GM12878 (cell line): ENCODE data around the gene RXRG. TPM values are rescaled to one million over a fixed set of nuclear protein-coding genes. Genes with fewer than 3 reads are reported as not detected.

Experiments used
- ATAC-seq: fragments of 200-7000 bp; cut with Tn5 transposase; 3 replicates; pipeline ENCODE4 v1.9.1; 2020; ENCODE audit warnings: mild to moderate bottlenecking, moderate library complexity
- BruUV-seq: library from RNA; stranded (reverse); fragments of 400-500 nt; replicated peaks from 2 replicates; lab custom pipeline; 2021; lab: Mats Ljungman, UMichigan
- CTCF ChIA-PET: fragments of 300-600 bp; sonication (Branson Sonifier 250); formaldehyde crosslinking; extraction: SDS; loops from one replicate; lab custom pipeline; 2021; ENCODE audit warnings: inconsistent platforms; lab: Yijun Ruan, JAX
- POLR2A ChIA-PET: fragments of 350-600 bp; formaldehyde crosslinking; extraction: SDS; loops from one replicate; lab custom pipeline; 2021; ENCODE audit warnings: inconsistent platforms; lab: Charles Lee
- RAD21 ChIA-PET: fragments of 300-600 bp; sonication (Branson Sonifier 250); formaldehyde crosslinking; loops from one replicate; lab custom pipeline; 2023; ENCODE audit warnings: antibody characterized with exemption; ENCODE audit not compliant: unreplicated experiment; lab: Charles Lee
- SMC1A ChIA-PET: fragments of 300-600 bp; sonication (Branson Sonifier 250); formaldehyde crosslinking; loops from one replicate; lab custom pipeline; 2023; ENCODE audit not compliant: unreplicated experiment, uncharacterized antibody; lab: Charles Lee
- DNase-seq: peaks from one replicate; pipeline ENCODE4 v3.0.0-alpha.2; 2011; ENCODE audit warnings: low read depth, low spot score
- FAIRE-seq: peaks from 3 replicates; lab custom pipeline; 2011; peaks lifted over from hg19 to GRCh38; lab: Jason Lieb, UNC
- H2AFZ ChIP-seq: 2 replicates; pipeline ENCODE4 v1.6.0; 2011; ENCODE audit warnings: low read depth, low read length, control low read depth; ENCODE audit not compliant: control insufficient read depth
- H3K27ac ChIP-seq: 2 replicates; pipeline ENCODE4 v1.5.1; 2011; ENCODE audit warnings: control low read depth; ENCODE audit not compliant: control insufficient read depth, insufficient read depth
- H3K27me3 ChIP-seq, 2 experiments: replicated peaks in 1 of 2; 2 replicates each; pipeline versions ENCODE4 v1.6.0 to v1.6.1; 2011; ENCODE audit warnings: low read length in 1 of 2; ENCODE audit not compliant: control insufficient read depth in 2 of 2, insufficient read depth in 2 of 2
- H3K36me3 ChIP-seq, 2 experiments: 2 replicates each; pipeline ENCODE4 v1.5.1; 2011; ENCODE audit warnings: low read length in 1 of 2; ENCODE audit not compliant: control insufficient read depth in 2 of 2, insufficient read depth in 2 of 2
- H3K4me1 ChIP-seq: 2 replicates; pipeline ENCODE4 v1.6.1; 2011; ENCODE audit warnings: mild to moderate bottlenecking, low read length, moderate library complexity, mixed read lengths; ENCODE audit not compliant: control insufficient read depth, insufficient read depth
- H3K4me2 ChIP-seq: 2 replicates; pipeline ENCODE4 v1.6.0; 2011; ENCODE audit warnings: control low read depth; ENCODE audit not compliant: control insufficient read depth, insufficient read depth
- H3K4me3 ChIP-seq: fragments of 200-600 bp; sonication (generic); 2 replicates; pipeline ENCODE4 v1.5.1; 2016
- H3K79me2 ChIP-seq: 2 replicates; pipeline ENCODE4 v1.6.0; 2011; ENCODE audit warnings: low read length; ENCODE audit not compliant: control insufficient read depth, insufficient read depth
- H3K9ac ChIP-seq: 2 replicates; pipeline ENCODE4 v1.8.0; 2011; ENCODE audit warnings: low read length, control low read depth, mixed read lengths; ENCODE audit not compliant: control insufficient read depth, insufficient read depth
- H3K9me3 ChIP-seq: replicated peaks from 3 replicates; pipeline ENCODE4 v1.5.1; 2011; ENCODE audit warnings: mild to moderate bottlenecking, low read length; ENCODE audit not compliant: control insufficient read depth, insufficient read depth
- H4K20me1 ChIP-seq: 2 replicates; pipeline ENCODE4 v1.6.0; 2011; ENCODE audit not compliant: control insufficient read depth, insufficient read depth
- EED ChIP-seq: sonication (generic); IDR thresholded peaks from 2 replicates; pipeline ENCODE4 v1.6.1; 2016; ENCODE audit warnings: antibody characterized with exemption, low read depth
- FOXK2 ChIP-seq: fragments of 450-650 bp; IDR thresholded peaks from 2 replicates; pipeline ENCODE4 v1.6.1; 2017; ENCODE audit warnings: mild to moderate bottlenecking, moderate library complexity
- HDAC2 ChIP-seq: fragments of 200-600 bp; sonication (generic); IDR thresholded peaks from 2 replicates; pipeline ENCODE4 v1.6.1; 2017
- IRF4 ChIP-seq: IDR thresholded peaks from 2 replicates; pipeline ENCODE4 v1.6.1; 2011; ENCODE audit warnings: low read depth, low read length
- MLLT1 ChIP-seq: fragments of 450-650 bp; IDR thresholded peaks from 2 replicates; pipeline ENCODE4 v1.6.1; 2016; ENCODE audit warnings: mild to moderate bottlenecking
- MTA2 ChIP-seq: fragments of 450-650 bp; IDR thresholded peaks from 2 replicates; pipeline ENCODE4 v1.6.1; 2016; ENCODE audit warnings: low read depth, mild to moderate bottlenecking, moderate library complexity
- NRF1 ChIP-seq: conservative IDR thresholded peaks from 2 replicates; pipeline ENCODE4 v1.6.1; 2011; ENCODE audit warnings: mild to moderate bottlenecking, low read depth, low read length, improper control_type of control experiment
- RELA ChIP-seq: fragments of 450-650 bp; IDR thresholded peaks from 2 replicates; pipeline ENCODE4 v1.8.0; 2014; ENCODE audit warnings: borderline replicate concordance; ENCODE audit not compliant: partially characterized antibody
- RFX5 ChIP-seq: IDR thresholded peaks from 2 replicates; pipeline ENCODE4 v1.6.1; 2011; ENCODE audit warnings: low read depth, low read length, improper control_type of control experiment
- SIX5 ChIP-seq: IDR thresholded peaks from 2 replicates; pipeline ENCODE4 v1.6.1; 2011; ENCODE audit warnings: mild to moderate bottlenecking, low read depth, low read length, moderate library complexity; ENCODE audit not compliant: severe bottlenecking
- USF2 ChIP-seq: IDR thresholded peaks from 2 replicates; pipeline ENCODE4 v1.6.1; 2011; ENCODE audit warnings: low read depth, low read length, improper control_type of control experiment, borderline replicate concordance
- ZBTB33 ChIP-seq: fragments of 450-650 bp; IDR thresholded peaks from 2 replicates; pipeline ENCODE4 v1.6.1; 2017; ENCODE audit warnings: mild to moderate bottlenecking
- ZNF592 ChIP-seq: fragments of 450-650 bp; IDR thresholded peaks from 2 replicates; pipeline ENCODE4 v1.6.1; 2017; ENCODE audit warnings: mild to moderate bottlenecking, moderate library complexity
- WGBS: methylation state at CpG from one replicate; pipeline ENCODE4 v1.1.6; 2016; ENCODE audit warnings: low lambda C conversion rate; ENCODE audit not compliant: insufficient replicate concordance, insufficient coverage; ENCODE audit errors: missing lambda C conversion rate; 5-methylcytosine and 5-hydroxymethylcytosine counted together
- in situ Hi-C: fragments of 300-500 bp; cut with MboI; formaldehyde crosslinking; loops from 9 replicates; pipeline ENCODE4 v1.14.3; 2018; ENCODE audit warnings: mixed read lengths
- intact Hi-C: fragments of 100-400 bp; cut with micrococcal nuclease; formaldehyde crosslinking; loops from one replicate; pipeline ENCODE4 v1.14.2; 2022; ENCODE audit not compliant: unreplicated experiment
- polyA plus RNA-seq, 11 experiments: library from polyadenylated mRNA; depleted of rRNA in 4 of 11; unstranded in 6 of 11; stranded (reverse) in 5 of 11; fragments of >200 nt; fragmentation: Nextera tagmentation in 4 of 11; fragmentation: Illumina TruSeq in 1 of 11; extraction: Ambion mirVana in 4 of 11; extraction: Trizol in 1 of 11; gene quantifications; 1 replicate in 1 of 11; 2 replicates in 10 of 11; pipeline versions ENCODE4 v1.2.1 to v1.2.3, GENCODE V29; 2011 to 2016; ENCODE audit warnings: inconsistent platforms in 2 of 11, missing spikeins in 2 of 11, low read depth in 1 of 11
- total RNA-seq, 4 experiments: library from RNA; depleted of rRNA in 3 of 4; stranded (reverse); fragments of >200 nt in 3 of 4; fragmentation: Illumina TruSeq in 1 of 4; extraction: Trizol in 1 of 4; gene quantifications; 2 replicates each; pipeline versions ENCODE4 v1.2.1 to v1.2.3, GENCODE V29; 2013 to 2021

The RXRG gene
- total and polyA plus RNA-seq, 10 of the 15 experiments (the other 5 are each of a cell fraction or from before 2014, with no cell fraction given), result 0.10 TPM; not detected in 9

- no peaks in the 10 kb centered on the region for H3K79me2 ChIP-seq
- RAD21 ChIA-PET, result no interaction called here
- intact Hi-C loops, result no loop called here
- H3K36me3 ChIP-seq, result no peaks in the 10 kb centered on the region
- FAIRE-seq (no peak), ATAC-seq (no peak), DNase-seq (no peak)
- SMC1A ChIA-PET, result no interaction called here
- H2AFZ ChIP-seq, result no peak overlapping the region
- WGBS, result 2% methylated on average over 2 of the region's 2 CpGs
- in situ Hi-C loops, result no loop called here
- CTCF ChIA-PET, result no interaction called here
- no peaks in the 10 kb centered on the region; a peak in 3 of 4 replicates for H3K27me3 ChIP-seq
- BruUV-seq, result no TSS peak
- H3K9ac ChIP-seq, result no peak overlapping the region
- no peaks in the 10 kb centered on the region for H3K9me3 ChIP-seq
- no peak overlapping the region for H3K4me3 ChIP-seq
- no peak overlapping the region for H3K27ac ChIP-seq
- H4K20me1 ChIP-seq, result no peaks in the 10 kb centered on the region
- POLR2A ChIA-PET, result no interaction called here
- no peaks in the 10 kb centered on the region for H3K4me1 ChIP-seq
- H3K4me2 ChIP-seq, result no peak overlapping the region
- TF ChIP-seq MTA2 (no peak), EED (no peak), FOXK2 (no peak), ZNF592 (no peak), USF2 (no peak), RFX5 (no peak), RELA (no peak), ZBTB33 (no peak), MLLT1 (no peak), NRF1 (no peak), SIX5 (no peak), HDAC2 (no peak), IRF4 (no peak)
Measured at GRCh38 chr1:165436994-165437393, 7.9 kb downstream of the RXRG start.
